ENCODE results near the gene MTHFD1L.
A peak's percentile ranks its signal among the peaks of the same experiment; 100 is the strongest.
"Not testable (repeated sequence)": the region's sequence is repeated elsewhere in the genome, so short reads cannot be mapped to it uniquely, and the experiment has no call there.

Gene MTHFD1L

DNA sequence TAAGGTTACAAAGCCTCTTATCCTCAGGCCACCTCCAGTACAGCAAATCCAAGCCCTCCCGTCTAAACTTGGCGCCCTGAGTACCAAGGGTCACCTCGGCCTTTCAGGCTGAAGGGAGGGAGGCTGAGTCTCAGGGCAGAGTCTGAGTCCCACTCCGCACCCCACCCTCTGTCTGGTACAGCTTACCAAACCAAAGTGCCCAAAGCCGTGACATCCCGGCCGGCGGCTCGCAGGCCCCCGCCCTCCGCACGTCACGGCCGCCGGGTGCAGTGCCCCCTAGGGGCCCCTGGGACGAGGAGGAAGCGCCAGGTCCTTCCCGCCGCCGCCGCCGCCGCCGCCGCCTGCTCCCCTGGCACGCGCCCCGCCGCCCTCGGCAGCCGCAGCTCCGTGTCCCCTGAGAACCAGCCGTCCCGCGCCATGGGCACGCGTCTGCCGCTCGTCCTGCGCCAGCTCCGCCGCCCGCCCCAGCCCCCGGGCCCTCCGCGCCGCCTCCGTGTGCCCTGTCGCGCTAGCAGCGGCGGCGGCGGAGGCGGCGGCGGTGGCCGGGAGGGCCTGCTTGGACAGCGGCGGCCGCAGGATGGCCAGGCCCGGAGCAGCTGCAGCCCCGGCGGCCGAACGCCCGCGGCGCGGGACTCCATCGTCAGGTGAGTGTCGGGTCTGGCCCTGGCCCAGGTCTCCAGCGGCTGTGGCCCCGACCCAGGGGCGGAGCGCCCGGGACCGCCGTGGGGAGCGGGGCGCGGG, at the start of gene MTHFD1L:
MTHFD1L (plus strand) TSS at position 297 of the 741 bp plus-strand sequence; CDS start at position 418, 121 bp downstream.
- DNase-seq (ENCODE audit: low spot score), result peak; percentile 45

DNA sequence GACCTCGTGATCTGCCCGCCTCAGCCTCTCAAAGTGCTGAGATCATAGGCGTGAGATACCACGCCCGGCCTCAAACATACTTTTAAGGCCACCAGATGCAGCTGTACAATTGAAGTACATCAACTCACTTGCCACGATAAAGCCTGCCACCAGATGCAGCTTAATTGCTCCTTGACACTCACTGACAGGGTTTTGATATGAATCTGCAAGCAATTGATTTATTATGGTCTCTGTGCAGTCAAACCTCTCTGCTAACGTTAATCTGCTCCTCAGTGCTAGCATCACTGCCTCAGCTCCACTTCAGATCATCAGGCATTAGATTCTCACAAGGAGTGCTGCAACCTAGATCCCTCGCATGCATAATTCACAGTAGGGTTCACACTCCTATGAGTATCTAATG, 48.9 kb upstream of the MTHFD1L start:
- DNase-seq (ENCODE audit: low spot score), result not testable (repeated sequence)

DNA sequence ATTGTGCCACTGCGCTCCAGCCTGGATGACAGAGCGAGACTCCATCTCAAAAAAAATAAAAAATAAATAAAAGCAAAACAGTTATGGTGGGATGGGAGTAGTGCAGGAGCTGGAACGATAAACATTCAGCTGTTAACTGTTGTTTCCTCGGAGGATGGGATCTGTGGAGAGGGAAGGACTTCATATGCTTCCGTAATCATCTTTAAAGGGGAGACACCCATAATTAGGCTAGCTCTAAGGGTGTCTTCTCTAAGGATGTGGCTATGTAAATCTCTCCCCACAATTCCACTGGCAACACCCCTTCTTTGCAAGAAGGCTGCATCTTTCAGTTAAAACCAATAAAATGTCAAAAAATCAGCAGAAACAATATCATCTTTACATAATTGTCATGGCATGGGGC, 42.6 kb upstream of the MTHFD1L start:
- DNase-seq (ENCODE audit: low spot score), result no peak

DNA sequence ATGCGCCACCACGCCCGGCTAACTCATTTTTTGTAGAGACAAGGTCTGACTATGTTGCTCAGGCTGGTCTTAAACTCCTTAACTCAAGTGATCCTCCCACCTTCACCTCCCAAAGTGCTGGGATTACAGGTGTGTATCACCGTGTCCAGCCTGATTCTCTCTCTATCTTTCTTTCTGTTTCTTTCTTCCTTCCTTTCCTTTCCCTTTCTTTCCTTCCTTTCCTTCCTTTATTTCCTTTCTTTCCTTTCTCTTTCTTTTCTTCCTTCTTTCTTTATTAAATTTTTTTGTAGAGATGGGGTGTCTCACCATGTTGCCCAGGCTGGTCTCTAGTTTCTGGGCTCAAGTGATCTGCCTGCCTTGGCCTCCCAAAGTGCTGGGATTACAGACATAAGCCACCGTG, 38.7 kb upstream of the MTHFD1L start:
- no peak for DNase-seq (ENCODE audit: low spot score)

DNA sequence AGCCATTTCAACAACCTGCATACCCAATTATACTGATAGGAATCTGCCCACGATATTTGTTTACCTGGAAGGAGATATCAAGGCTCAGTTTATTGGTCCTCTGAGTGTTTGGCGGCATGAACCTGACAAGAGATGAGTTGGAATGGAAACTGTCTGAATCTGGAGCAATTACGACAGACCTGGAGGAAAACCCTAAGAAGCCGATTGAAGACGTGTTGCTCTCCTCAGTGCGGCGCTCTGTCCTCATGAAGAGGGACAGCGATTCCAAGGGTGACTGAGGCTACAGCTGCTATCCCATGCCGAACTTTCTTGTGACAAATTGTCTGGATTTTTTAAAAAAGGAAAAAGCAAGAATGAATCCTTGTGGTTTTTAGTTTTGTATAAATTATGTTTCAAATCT, 37.4 kb upstream of the MTHFD1L start:
- not testable (repeated sequence) for DNase-seq (ENCODE audit: low spot score)

DNA sequence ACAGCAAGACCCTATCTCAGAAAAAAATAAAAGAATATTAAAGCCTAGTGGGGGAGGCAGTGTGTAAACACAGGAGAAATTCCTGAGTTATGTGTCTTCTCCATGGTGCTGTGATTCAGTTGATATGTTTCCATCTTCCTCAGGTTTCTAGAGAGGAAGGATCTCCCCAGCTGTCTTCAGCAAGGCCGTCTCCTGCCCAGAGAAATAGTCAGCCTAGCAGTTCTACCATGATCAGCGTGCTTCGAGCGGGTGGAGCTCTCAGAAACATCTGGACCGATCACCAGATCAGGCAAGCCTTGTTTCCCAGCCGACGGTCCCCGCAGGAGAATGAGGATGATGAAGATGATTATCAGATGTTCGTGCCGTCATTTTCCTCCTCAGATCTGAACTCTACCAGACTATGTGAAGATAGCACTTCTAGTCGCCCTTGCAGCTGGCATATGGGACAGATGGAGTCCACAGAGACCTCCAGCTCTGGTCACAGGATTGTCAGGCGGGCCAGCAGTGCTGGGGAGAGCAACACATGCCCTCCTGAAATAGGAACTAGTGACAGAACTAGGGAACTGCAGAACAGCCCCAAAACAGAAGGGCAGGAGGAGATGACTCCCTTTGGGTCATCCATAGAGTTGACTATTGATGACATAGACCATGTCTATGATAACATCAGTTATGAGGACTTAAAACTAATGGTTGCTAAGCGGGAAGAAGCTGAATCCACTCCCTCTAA, 34.9 kb upstream of the MTHFD1L start:
- DNase-seq (ENCODE audit: low spot score), result no peak

DNA sequence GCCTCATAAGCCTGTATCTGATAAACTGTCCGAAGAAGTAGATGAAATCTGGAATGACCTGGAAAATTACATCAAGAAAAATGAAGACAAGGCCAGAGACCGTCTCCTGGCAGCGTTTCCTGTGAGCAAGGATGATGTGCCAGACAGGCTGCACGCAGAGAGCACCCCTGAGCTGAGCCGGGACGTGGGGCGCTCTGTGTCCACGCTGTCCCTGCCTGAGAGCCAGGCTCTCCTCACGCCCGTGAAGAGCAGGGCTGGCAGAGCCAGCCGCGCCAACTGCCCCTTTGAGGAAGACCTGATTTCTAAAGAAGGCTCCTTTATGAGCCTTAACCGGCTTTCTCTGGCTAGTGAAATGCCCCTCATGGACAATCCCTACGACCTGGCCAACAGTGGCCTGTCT, 33.9 kb upstream of the MTHFD1L start:
- no peak for DNase-seq (ENCODE audit: low spot score)

DNA sequence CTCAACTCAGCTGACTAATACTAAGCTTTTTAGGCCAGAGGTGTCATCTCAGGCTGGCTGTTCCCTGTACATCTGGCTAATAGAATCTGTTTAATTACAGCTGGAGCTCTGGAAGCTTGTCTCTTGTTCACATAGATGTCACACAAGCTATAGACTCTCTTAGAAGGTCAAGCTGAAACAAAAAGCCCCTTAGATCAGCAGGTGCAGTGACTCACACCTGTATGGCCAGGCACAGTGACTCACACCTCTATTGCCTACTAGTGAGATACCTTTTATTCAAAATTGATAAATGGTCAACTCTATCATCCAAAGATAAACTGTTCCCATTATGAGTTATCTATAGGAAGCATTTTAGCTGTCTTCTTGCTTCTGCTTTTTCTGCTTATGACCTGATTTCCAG, 29.9 kb upstream of the MTHFD1L start:
- DNase-seq (ENCODE audit: low spot score), result no peak

DNA sequence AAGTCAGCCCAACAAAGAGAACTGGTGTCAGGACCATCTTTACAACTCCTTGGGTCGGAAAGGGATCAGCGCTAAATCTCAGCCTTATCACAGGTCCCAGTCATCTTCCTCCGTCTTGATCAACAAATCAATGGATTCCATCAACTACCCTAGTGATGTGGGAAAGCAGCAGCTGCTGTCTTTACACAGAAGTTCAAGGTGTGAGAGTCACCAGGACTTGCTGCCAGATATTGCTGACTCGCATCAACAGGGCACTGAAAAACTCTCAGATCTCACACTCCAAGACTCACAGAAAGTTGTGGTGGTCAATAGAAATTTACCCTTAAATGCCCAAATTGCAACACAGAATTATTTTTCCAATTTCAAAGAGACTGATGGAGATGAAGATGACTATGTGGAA, 25.3 kb upstream of the MTHFD1L start:
- no peak for DNase-seq (ENCODE audit: low spot score)

DNA sequence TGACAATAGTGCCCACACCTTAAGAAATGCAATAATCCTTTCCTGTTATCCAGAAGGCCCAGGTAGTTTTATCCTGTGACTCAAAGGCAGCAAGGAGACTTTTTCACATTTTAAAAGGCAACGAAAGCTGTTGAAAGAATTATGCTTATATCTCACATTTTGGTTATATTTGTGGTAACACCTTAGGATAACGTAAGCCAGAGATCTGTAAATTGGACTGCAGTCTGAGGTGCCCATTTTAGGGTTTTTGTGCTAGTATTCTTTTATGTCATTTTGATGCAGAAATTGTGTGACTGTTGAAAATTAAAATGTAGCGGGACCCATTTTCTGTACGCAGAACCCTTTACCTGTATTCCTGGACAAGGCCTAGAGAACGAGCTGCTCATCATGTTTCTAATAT, 24.3 kb upstream of the MTHFD1L start:
- no peak for DNase-seq (ENCODE audit: low spot score)

DNA sequence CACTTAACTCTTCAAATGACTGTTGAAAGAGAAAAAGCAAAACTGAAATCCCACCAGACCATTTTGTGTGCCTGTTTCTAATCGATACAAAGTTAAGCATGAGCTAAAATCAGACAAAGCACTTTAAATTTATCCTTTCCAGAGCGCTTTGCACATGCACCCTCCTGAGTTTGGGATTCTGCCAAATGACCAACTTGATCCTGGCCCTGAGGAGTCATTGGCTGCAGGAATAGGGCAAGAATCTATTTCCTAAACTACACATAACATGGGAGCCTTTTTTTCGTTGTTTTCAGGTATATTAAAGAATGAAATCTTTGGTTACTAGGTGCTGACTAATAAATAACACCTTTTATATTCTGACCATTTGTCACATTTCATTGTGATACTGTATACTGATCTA, 23.8 kb upstream of the MTHFD1L start:
- no peak for DNase-seq (ENCODE audit: low spot score)

DNA sequence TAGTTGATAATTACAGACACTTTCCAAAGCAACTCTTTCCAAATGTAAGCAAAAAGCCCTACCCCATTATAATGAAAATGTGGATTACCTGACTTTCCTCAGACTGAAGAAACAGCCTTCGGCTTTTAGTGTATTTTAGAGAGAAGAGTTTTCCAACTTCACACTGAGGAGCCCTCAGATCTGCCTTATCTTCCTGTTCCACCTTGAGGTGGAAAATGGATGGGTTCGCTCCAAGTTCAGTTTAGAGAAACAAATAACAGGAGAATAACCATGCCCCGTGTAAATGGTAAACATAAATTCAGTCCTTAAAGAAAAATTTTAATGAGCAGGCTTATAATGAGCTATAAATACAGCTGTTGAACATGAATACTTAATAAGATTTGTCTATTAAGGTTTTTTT, 21.1 kb upstream of the MTHFD1L start:
- DNase-seq (ENCODE audit: low spot score), result no peak

DNA sequence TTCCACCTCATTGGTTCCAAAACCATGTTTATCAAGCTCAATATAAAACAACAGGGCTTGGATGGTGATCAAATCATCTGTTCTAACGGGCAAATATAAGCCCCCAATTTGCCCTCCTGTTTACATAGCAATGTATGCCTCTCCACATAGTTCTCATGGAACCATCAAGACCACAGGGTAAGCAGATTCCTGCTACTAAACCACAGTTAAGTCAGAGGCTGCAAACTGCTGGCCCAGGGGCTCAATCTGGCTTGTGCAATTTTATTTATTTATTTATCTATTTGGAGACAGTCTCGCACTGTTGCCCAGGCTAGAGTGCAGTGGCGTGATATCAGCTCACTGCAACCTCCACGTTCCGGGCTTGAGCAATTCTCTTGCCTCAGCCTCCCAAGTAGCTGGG, 18.9 kb upstream of the MTHFD1L start:
- no peak for DNase-seq (ENCODE audit: low spot score)

DNA sequence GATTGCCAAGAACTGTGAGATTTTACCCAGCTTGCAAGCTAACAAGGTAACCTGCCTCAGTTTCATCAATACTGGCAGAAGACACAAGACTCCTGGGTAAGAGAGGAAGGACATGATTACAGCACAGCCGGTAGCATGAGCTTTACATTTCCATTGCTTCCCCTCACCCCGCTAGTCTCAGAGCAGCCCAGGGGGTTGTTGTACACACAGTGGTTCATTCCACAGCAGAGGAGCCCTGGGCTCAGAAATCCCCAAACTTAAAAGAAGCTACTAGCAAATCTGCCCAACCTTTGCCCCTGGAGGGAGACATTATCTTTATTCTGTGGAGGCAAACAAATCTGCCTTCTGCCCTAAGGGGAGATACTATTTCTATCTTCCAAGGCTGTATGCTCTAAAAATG, 17.1 kb upstream of the MTHFD1L start:
- DNase-seq (ENCODE audit: low spot score), result no peak

DNA sequence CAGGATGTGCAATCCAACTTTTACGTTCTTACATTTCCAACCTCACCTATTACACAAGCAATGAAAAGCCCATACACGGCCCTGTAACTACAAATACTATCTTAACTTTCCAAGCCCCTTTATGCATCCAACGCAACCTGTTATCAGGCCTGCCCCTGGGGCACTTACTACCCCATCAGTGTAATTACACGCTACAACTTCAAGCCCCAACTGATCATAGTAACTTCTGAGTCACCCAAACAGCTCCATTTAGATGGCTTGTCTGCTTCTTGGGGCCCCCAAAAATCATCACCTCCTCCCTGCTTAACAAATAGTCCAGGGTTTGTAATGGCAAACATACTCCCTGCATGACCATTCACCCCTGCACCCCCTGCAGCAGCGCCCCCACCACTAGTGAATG, 11.1 kb upstream of the MTHFD1L start:
- not testable (repeated sequence) for DNase-seq (ENCODE audit: low spot score)

DNA sequence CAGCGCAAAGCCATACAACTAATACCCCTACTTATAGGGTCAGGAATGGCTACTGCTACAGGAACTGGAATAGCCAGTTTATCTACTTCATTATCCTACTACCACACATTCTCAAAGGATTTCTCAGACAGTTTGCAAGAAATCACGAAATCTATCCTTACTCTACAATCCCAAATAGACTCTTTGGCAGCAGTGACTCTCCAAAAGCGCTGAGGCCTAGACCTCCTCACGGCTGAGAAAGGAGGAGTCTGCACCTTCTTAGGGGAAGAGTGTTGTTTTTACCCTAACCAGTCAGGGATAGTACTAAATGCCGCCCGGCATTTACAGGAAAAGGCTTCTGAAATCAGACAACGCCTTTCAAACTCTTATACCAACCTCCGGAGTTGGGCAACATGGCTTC, 10.3 kb upstream of the MTHFD1L start:
- DNase-seq (ENCODE audit: low spot score), result not testable (repeated sequence)

DNA sequence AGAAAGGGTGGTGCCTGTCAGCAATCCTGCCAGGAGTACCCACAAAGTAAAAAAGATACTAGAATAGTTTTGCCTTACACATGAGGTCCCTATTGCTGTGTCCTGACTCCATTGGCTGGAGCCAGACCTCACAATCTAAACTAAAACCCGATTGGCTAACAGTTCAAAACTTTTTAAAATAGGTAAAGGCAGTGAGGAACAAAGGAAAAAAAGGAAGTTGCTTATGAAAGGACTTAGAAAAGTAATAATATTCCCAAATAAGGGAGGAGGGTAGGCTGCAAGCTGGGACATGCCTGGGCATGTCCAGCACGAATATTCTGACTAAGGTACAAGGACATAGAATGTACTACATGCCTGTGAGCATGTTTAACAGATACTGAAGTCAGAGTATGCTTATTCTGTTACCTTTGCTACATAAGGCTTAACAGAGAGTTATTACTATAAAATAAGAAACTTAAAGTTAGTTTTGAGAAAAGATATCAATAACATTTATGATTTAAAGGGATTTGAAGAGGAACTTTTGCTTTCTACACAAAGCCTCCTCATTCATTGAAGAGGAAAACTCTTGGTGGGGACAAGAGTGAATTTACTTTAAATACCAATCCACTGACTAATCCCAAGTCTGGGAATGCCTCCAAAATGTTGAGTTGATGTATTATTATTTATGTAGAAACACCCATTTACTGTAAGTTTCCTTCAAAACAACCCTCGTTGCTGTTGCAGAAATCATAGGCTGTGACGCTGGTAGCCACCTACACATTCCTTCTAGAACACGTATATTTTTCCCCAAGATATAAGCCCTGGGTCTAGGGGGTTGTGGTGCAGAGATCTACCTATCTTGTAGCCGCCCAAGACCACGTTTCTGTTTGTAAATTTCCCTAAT, 8.2 kb upstream of the MTHFD1L start:
- no peak for DNase-seq (ENCODE audit: low spot score)

DNA sequence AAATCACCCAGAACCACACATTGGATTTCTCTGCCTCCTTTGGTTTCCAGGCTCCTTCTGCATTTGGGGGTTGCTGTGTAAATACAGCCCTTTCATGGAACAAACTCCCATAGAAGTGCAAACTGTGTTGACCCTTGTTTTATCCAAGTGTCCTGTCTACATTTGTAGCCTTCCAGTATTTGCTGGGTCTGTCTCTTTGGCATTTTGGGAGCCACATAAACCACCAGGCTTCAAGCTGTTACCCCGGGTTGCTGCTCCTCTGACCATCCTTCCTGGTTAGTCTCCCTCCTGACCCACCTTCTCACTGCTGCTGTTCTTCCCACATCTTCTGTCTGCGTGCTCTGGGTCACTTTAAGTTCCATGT, 7.6 kb upstream of the MTHFD1L start:
- DNase-seq (ENCODE audit: low spot score), result no peak

DNA sequence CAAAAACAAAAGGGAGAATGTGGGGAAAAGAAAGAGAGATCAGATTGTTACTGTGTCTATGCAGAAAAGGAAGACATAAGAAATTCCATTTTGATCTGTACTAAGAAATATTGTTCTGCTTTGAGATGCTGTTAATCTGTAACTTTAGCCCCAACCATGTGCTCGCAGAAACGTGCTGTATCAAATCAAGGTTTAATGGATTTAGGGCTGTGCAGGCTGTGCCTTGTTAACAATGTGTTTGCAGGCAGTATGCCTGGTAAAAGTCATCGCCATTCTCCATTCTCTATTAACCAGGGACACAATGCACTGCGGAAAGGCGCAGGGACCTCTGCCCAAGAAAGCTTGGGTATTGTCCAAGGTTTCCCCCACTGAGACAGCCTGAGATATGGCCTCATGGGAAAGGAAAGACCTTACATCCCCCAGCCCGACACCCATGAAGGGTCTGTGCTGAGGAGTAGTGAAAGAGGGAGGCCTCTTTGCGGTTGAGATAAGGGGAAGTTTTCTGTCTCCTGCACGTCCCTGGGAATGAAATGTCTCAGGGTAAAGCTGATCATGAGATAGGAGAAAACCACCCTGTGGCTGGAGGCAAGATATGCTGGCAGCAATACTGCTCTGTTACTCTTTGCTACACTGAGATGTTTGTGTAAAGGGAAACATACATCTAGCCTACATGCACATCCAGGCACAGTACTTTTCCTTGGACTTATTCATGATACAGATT, 3.9 kb upstream of the MTHFD1L start:
- DNase-seq (ENCODE audit: low spot score), result not testable (repeated sequence)

DNA sequence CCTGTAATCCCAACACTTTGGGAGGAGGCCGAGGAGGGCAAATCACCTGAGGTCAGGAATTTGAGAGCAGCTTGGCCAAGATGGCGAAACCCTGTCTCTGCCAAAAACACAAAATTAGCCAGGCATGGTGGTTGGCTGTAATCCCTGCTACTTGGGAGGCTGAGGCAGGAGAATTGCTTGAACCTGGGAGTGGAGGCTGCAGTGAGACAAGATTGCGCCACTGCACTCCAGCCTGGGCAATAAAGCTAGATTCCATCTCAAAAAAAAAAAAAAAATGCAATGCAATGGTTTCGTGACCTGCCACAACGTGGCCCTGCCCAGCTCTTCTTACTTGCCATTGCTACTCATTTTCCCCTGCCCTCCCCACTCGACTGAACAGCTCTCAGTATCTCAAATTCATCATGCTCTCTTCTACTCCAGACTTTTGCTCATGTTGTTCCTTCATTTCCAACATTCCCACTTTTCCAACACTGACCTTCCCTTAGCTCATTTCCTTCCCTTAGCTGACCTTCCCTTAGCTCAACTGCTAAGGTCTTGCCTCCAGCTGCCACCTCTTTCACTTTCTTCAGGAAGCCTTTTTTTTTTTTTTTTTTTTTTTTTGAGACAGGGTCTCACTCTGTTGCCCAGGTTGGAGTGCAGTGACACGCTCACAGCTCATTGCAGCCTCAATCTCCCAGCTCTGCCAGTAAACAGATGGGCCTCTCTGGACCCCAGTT, 2.1 kb upstream of the MTHFD1L start:
- DNase-seq (ENCODE audit: low spot score), result no peak

DNA sequence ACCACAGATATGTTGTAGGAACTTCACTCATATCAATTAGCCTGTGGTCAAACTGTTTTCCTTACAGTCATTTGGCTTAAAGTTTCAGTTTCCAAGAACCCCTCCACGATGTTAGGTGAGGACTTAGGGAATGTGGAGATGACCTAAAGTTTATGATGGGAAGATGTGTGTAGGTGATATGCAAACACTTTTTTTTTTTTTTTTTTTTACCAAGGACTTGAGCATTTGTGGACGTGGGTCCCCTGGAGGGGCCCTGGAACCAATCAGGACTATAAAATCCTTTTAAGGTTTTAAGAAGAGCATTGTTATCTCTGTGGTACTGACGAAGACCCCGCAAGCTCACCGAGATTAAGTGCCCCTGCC, 478 bp upstream of the MTHFD1L start:
- DNase-seq (ENCODE audit: low spot score), result no peak
